Activated CD4-positive, alpha-beta T cell treated with anti-CD3 and anti-CD28 coated beads, Interleukin-2, amount 50 U/mL, for 16 hours (primary cell): ENCODE results near the gene MBD3.
"Not testable (repeated sequence)": the region's sequence is repeated elsewhere in the genome, so short reads cannot be mapped to it uniquely, and the experiment has no call there.

ENCODE experiments used
- DNase-seq: peaks from one replicate; pipeline ENCODE4 v3.0.0-alpha.2; 2020

The MBD3 gene

GRCh38 chr19:1533510-1534150 is 59.0 kb downstream of the MBD3 start:
- DNase-seq: no peak

- DNase-seq: no peak
Observed at GRCh38 chr19:1532003-1532402, 60.7 kb downstream of the MBD3 start.

- DNase-seq: no peak
Observed at GRCh38 chr19:1531587-1531986, 61.1 kb downstream of the MBD3 start.

- DNase-seq: not testable (repeated sequence)
Observed at GRCh38 chr19:1530856-1531255, 61.8 kb downstream of the MBD3 start.

GRCh38 chr19:1529430-1529816 is 63.2 kb downstream of the MBD3 start:
- no peak for DNase-seq

- no peak for DNase-seq
Observed at GRCh38 chr19:1528596-1529429, 63.9 kb downstream of the MBD3 start.

- DNase-seq: no peak
Observed at GRCh38 chr19:1527650-1528309, 64.9 kb downstream of the MBD3 start.

GRCh38 chr19:1526979-1527649 is 65.6 kb downstream of the MBD3 start:
- DNase-seq: no peak

GRCh38 chr19:1526066-1526778 is 66.4 kb downstream of the MBD3 start:
- DNase-seq: no peak

- no peak for DNase-seq
Observed at GRCh38 chr19:1525343-1525742, 67.3 kb downstream of the MBD3 start.

GRCh38 chr19:1524972-1525325 is 67.7 kb downstream of the MBD3 start:
- DNase-seq: no peak

GRCh38 chr19:1524287-1524971 is 68.2 kb downstream of the MBD3 start:
- DNase-seq: no peak
